ENCODE data around the gene OBSCN.

- TF ChIP-seq CTCF (IDR thresholded peaks at IDR 0.05) (no peak), POLR2AphosphoS5 (IDR thresholded peaks at IDR 0.05) (no peak)
These were observed 17.7 kb upstream of the OBSCN start for GRCh38 chr1:228190182-228190581.

Measured in prostate gland (tissue), 2 donors.